ENCODE results near the gene SUGP2.
"Not testable (repeated sequence)": the region's sequence is repeated elsewhere in the genome, so short reads cannot be mapped to it uniquely, and the experiment has no call there.

The SUGP2 gene

DNA sequence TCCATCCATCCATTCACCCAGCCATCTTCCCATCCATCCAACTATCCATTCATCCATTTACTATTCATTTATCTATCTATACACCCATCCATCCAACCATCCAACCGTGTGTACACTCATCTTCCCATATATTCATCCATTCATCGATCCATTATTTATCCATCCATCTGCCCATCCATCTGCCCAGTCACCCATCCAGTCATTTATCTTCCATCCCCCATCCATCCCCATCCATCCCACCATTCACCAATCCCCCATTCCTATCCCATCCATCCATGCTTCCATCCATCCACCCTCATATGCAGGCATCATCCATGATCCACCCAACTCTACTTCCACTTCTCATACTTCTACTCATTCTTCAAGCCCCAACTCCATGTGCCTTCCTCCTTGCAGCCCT is 78.3 kb downstream of the SUGP2 start:
- TF ChIP-seq, protein P1, sequence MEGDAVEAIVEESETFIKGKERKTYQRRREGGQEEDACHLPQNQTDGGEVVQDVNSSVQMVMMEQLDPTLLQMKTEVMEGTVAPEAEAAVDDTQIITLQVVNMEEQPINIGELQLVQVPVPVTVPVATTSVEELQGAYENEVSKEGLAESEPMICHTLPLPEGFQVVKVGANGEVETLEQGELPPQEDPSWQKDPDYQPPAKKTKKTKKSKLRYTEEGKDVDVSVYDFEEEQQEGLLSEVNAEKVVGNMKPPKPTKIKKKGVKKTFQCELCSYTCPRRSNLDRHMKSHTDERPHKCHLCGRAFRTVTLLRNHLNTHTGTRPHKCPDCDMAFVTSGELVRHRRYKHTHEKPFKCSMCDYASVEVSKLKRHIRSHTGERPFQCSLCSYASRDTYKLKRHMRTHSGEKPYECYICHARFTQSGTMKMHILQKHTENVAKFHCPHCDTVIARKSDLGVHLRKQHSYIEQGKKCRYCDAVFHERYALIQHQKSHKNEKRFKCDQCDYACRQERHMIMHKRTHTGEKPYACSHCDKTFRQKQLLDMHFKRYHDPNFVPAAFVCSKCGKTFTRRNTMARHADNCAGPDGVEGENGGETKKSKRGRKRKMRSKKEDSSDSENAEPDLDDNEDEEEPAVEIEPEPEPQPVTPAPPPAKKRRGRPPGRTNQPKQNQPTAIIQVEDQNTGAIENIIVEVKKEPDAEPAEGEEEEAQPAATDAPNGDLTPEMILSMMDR (IDR thresholded peaks at IDR 0.05; ENCODE audit: low read length, missing control alignments), result no peak
- no peak overlapping the region for H3K4me3 ChIP-seq (replicated peaks; ENCODE audit: low read depth, low read length)
- no peak for DNase-seq (ENCODE audit: low read depth)

- TF ChIP-seq, protein P1 (IDR thresholded peaks at IDR 0.05; ENCODE audit: low read length, missing control alignments), result no peak
- DNase-seq (ENCODE audit: low read depth), result no peak
- no peak overlapping the region for H3K4me3 ChIP-seq (replicated peaks; ENCODE audit: low read depth, low read length)
Observed at GRCh38 chr19:18954094-18954493, 79.2 kb downstream of the SUGP2 start.

- DNase-seq (ENCODE audit: low read depth); H3K4me3 ChIP-seq (replicated peaks; ENCODE audit: low read depth, low read length): not testable (repeated sequence)
Observed at GRCh38 chr19:18952364-18953003, 80.8 kb downstream of the SUGP2 start.

DNA sequence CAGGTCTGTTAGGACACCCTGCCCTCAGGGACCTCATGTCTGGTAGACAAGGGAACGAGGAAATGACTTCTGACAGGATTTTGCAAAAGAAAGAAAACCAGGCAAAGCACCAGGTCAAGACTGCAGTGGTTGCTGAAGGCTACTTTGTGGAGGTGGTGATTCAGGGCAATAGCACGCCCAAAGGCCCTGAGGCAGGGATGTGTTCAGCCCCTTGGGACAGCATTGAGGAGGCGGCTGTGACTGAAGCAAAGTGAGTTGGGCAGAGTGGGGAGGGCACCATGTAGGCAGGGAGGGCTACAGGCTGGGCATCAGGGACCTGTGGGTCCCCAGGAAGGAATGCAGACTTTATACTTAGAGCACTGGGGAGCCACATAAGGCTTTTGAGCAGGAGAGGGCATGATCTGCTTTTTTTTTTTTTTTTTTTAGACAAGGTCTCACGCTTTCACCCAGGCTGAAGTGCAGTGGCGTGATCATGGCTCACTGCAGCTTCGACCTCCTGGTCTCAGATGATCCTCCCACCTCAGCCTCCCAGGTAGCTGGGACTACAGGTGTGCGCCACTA is 81.5 kb downstream of the SUGP2 start:
- DNase-seq (ENCODE audit: low read depth), result no peak
- H3K4me3 ChIP-seq (replicated peaks; ENCODE audit: low read depth, low read length), result no peak overlapping the region
- TF ChIP-seq, protein P1 (IDR thresholded peaks at IDR 0.05; ENCODE audit: low read length, missing control alignments), result no peak

GRCh38 chr19:18949858-18950257 is 83.5 kb downstream of the SUGP2 start:
- TF ChIP-seq, protein P1 (IDR thresholded peaks at IDR 0.05; ENCODE audit: low read length, missing control alignments), result no peak
- no peak for DNase-seq (ENCODE audit: low read depth)
- no peak overlapping the region for H3K4me3 ChIP-seq (replicated peaks; ENCODE audit: low read depth, low read length)

GRCh38 chr19:18948976-18949356 is 84.4 kb downstream of the SUGP2 start:
- TF ChIP-seq, protein P1 (IDR thresholded peaks at IDR 0.05; ENCODE audit: low read length, missing control alignments), result no peak
- DNase-seq (ENCODE audit: low read depth), result no peak
- no peak overlapping the region for H3K4me3 ChIP-seq (replicated peaks; ENCODE audit: low read depth, low read length)

DNA sequence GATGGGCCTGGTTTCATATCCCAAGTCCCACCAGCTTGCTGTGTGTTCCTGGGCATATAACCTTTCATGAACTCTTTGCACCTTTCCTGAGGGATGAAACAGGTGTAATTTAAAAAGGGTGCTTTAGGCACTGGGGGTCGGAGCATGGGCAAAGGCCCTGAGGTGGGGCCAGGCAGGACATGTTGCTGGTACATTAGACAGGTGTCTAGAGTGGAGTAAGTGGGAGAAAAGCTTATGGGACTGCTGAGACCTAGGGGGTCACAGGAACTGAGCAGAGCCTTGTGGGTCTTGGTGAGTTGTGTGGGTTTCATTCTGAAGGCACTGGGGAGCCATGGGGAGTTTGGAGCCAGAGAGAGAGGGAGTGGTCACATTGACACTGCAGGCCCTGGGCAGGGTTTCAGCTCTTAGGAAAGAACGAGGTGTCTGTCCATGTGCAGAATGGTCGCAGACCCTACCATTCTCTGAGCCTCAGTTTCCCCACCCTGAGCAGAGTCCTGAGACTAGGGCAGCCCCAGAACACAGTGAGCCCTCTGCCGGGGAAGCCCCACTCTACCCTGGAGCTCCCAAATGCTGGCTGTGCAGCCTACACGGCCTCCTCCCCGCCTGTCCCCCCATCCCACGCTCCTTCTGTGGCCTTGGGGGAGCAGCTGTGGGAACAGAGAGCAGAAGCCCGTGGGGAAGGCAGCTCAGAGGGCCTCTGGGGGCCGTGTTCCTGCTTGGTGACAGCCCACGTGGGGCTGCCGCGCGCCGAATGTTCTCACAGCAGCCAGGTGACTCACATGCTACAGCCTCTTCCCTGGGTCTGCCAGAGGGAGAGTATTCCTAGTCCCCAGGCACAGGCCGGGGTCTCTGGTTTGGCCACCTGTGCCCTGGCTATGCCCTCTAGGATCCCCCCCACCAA is 85.0 kb downstream of the SUGP2 start:
- TF ChIP-seq, protein P1 (IDR thresholded peaks at IDR 0.05; ENCODE audit: low read length, missing control alignments), result no peak
- no peak overlapping the region for H3K4me3 ChIP-seq (replicated peaks; ENCODE audit: low read depth, low read length)
- no peak for DNase-seq (ENCODE audit: low read depth)
